SK-N-SH (cell line): Measurements from ENCODE around the gene COL5A2. TPM values are rescaled to one million over a fixed set of nuclear protein-coding genes. Genes with fewer than 3 reads are reported as not detected.

Experiments
- CTCF ChIA-PET: fragments of 300-600, 350-600 bp; formaldehyde crosslinking; extraction: SDS; loops from one replicate; lab custom pipeline; 2021; lab: Yijun Ruan, JAX
- POLR2A ChIA-PET: fragments of 350-600 bp; sonication (Branson Sonifier 250); formaldehyde crosslinking; extraction: SDS; loops from one replicate; lab custom pipeline; 2020; ENCODE audit warnings: antibody characterized with exemption, inconsistent platforms; lab: Yijun Ruan, JAX
- DNase-seq: peaks from one replicate; pipeline ENCODE4 v3.0.0; 2012
- H2AFZ ChIP-seq: fragments of 200-600 bp; sonication (generic); 2 replicates; pipeline ENCODE4 v1.8.1; 2016; ENCODE audit warnings: antibody characterized with exemption, mild to moderate bottlenecking, low read depth
- H3F3A ChIP-seq: fragments of 200-600 bp; sonication (generic); replicated peaks from 2 replicates; pipeline ENCODE3; 2016; ENCODE audit warnings: antibody characterized with exemption, mild to moderate bottlenecking; ENCODE audit not compliant: insufficient read depth
- H3K27ac ChIP-seq, 2 experiments: fragments of 200-500 bp in 1 of 2; fragments of 200-600 bp in 1 of 2; sonication (Bioruptor generic) in 1 of 2; sonication (generic), shearing (Covaris generic) in 1 of 2; 2 replicates each; pipeline versions ENCODE4 v1.5.1 to v1.6.1; 2014 to 2016; ENCODE audit warnings: low read depth in 2 of 2, inconsistent platforms in 1 of 2, low read length in 1 of 2, mild to moderate bottlenecking in 1 of 2, mixed read lengths in 1 of 2
- H3K27me3 ChIP-seq: fragments of 200-600 bp; sonication (generic), shearing (Covaris generic); 2 replicates; pipeline ENCODE4 v1.6.1; 2016; ENCODE audit warnings: mixed run types; ENCODE audit not compliant: insufficient read depth
- H3K36me3 ChIP-seq, 2 experiments: fragments of 200-500 bp in 1 of 2; fragments of 200-600 bp in 1 of 2; sonication (Bioruptor generic) in 1 of 2; sonication (generic) in 1 of 2; replicated peaks in 1 of 2; 2 replicates each; pipeline versions ENCODE3 to v1.5.1; 2014 to 2016; ENCODE audit warnings: low read length in 1 of 2, mild to moderate bottlenecking in 1 of 2; ENCODE audit not compliant: insufficient read depth in 2 of 2, control insufficient read depth in 1 of 2
- H3K4me1 ChIP-seq, 2 experiments: fragments of 200-500 bp in 1 of 2; fragments of 200-600 bp in 1 of 2; sonication (Bioruptor generic) in 1 of 2; sonication (generic), shearing (Covaris generic) in 1 of 2; 2 replicates each; pipeline versions ENCODE4 v1.5.1 to v1.6.1; 2014 to 2016; ENCODE audit warnings: low read depth in 1 of 2, low read length in 1 of 2, mixed run types in 1 of 2; ENCODE audit not compliant: insufficient read depth in 2 of 2, control insufficient read depth in 1 of 2
- H3K4me2 ChIP-seq: fragments of 200-600 bp; sonication (generic), shearing (Covaris generic); 2 replicates; pipeline ENCODE4 v1.6.1; 2017; ENCODE audit warnings: mixed run types
- H3K4me3 ChIP-seq, 2 experiments: fragments of 200-500 bp in 1 of 2; fragments of 200-600 bp in 1 of 2; sonication (Bioruptor generic) in 1 of 2; sonication (generic), shearing (Covaris generic) in 1 of 2; 2 replicates each; pipeline versions ENCODE4 v1.5.1 to v1.8.1; 2014 to 2016; ENCODE audit warnings: low read depth in 2 of 2, inconsistent platforms in 1 of 2, low read length in 1 of 2, mild to moderate bottlenecking in 1 of 2, mixed read lengths in 1 of 2, moderate library complexity in 1 of 2
- H3K79me2 ChIP-seq: fragments of 200-600 bp; sonication (generic); 2 replicates; pipeline ENCODE4 v1.8.1; 2017; ENCODE audit warnings: mild to moderate bottlenecking; ENCODE audit not compliant: insufficient read depth
- H3K9ac ChIP-seq: fragments of 200-600 bp; sonication (generic); 2 replicates; pipeline ENCODE4 v1.6.1; 2017; ENCODE audit warnings: mixed run types
- H3K9me2 ChIP-seq: fragments of 200-600 bp; sonication (generic); 2 replicates; pipeline ENCODE4 v1.6.1; 2017; ENCODE audit warnings: mixed run types
- H3K9me3 ChIP-seq: fragments of 200-600 bp; sonication (generic); 2 replicates; pipeline ENCODE4 v1.6.1; 2017; ENCODE audit warnings: mixed run types, mild to moderate bottlenecking, moderate library complexity
- H4K20me1 ChIP-seq: fragments of 200-600 bp; sonication (generic); 2 replicates; pipeline ENCODE4 v1.6.1; 2017; ENCODE audit warnings: mild to moderate bottlenecking, mixed run types; ENCODE audit not compliant: insufficient read depth
- CTCF ChIP-seq: fragments of 200-600 bp; sonication (generic); IDR thresholded peaks from 2 replicates; pipeline ENCODE4 v1.6.1; 2017; ENCODE audit warnings: antibody characterized with exemption, mild to moderate bottlenecking, moderate library complexity
- EP300 ChIP-seq, 2 experiments: IDR thresholded peaks; 2 replicates each; pipeline versions ENCODE4 v1.4.0 to v1.6.1; 2012; ENCODE audit warnings: borderline replicate concordance in 1 of 2, low read depth in 1 of 2, low read length in 1 of 2
- MEF2A ChIP-seq: IDR thresholded peaks from 2 replicates; pipeline ENCODE4 v1.4.0; 2012; ENCODE audit warnings: low read depth, borderline replicate concordance
- RFX5 ChIP-seq: IDR thresholded peaks from 2 replicates; pipeline ENCODE4 v1.6.1; 2012; ENCODE audit warnings: mild to moderate bottlenecking, improper control_type of control experiment, low read length
- TAF1 ChIP-seq: IDR thresholded peaks from 2 replicates; pipeline ENCODE4 v1.6.1; 2012; ENCODE audit warnings: low read depth, mild to moderate bottlenecking, low read length, moderate library complexity, borderline replicate concordance
- ZBTB33 ChIP-seq: IDR thresholded peaks from 2 replicates; pipeline ENCODE4 v1.4.0; 2012; ENCODE audit warnings: low read depth, borderline replicate concordance
- WGBS: methylation state at CpG from one replicate; pipeline ENCODE4 v1.1.6; 2017; ENCODE audit warnings: low lambda C conversion rate; 5-methylcytosine and 5-hydroxymethylcytosine counted together
- polyA plus RNA-seq, 3 experiments: library from polyadenylated mRNA; depleted of rRNA; stranded (reverse); fragments of >200 nt; gene quantifications; 2 replicates each; pipeline ENCODE4 v1.2.3, GENCODE V29; 2012

COL5A2 gene
- polyA plus RNA-seq, 1 of the 3 experiments (the other 2 are of a cell fraction) = 20.4 TPM

- no peak for DNase-seq
- CTCF ChIA-PET = interaction anchor here (0.6 to 2.1 kb wide), 5 partner anchors 12 to 109 kb away, joined by 3 to 5 read pairs (median 5); no protein-coding TSS in a partner anchor
- peak overlapping the region; percentile 29 for H2AFZ ChIP-seq
These were observed 613 bp downstream of the COL5A2 start for GRCh38 chr2:189178726-189179569.

GRCh38 chr2:189178054-189178453 lies 1.5 kb downstream of the COL5A2 start:
- WGBS = 35% methylated on average over 2 of the region's 2 CpGs
- POLR2A ChIA-PET = no interaction called here
- Histone ChIP-seq H3K9me2 (no peaks in the 10 kb centered on the region), H3F3A (no peaks in the 10 kb centered on the region), H4K20me1 (no peaks in the 10 kb centered on the region), H3K79me2 (no peaks in the 10 kb centered on the region; the same call in 1 of the 2 replicates), H3K27me3 (no peaks in the 10 kb centered on the region), H3K27ac (peak overlapping the region; percentile 26 to 77; a peak in 3 of 4 replicates), H3K4me2 (no peak overlapping the region), H2AFZ (no peak overlapping the region), H3K4me1 (peaks cover 0 to 15% of the 10 kb centered on the region in 2 experiments; a peak in 2 of 4 replicates), H3K4me3 (peak overlapping the region in 1 of 2 experiments; percentile 42; a peak in 1 of 4 replicates), H3K9me3 (no peaks in the 10 kb centered on the region), H3K36me3 (no peaks in the 10 kb centered on the region), H3K9ac (peak overlapping the region; percentile 32; the same call in 1 of the 2 replicates)
- peak; percentile 42 for TF ChIP-seq CTCF
- no peak for TF ChIP-seq EP300 (IDR thresholded peaks at IDR 0.05; ENCODE audit: borderline replicate concordance in 1 of 2, low read depth in 1 of 2, low read length in 1 of 2)
- no peak for DNase-seq
- CTCF ChIA-PET = interaction anchor here (0.6 to 2.1 kb wide), 5 partner anchors 11 to 110 kb away, joined by 3 to 5 read pairs (median 5); no protein-coding TSS in a partner anchor

More at GRCh38 chr2:189178726-189179569, 613 bp downstream of the COL5A2 start:
- Histone ChIP-seq H3K27me3 (no peaks in the 10 kb centered on the region), H3K9me3 (no peaks in the 10 kb centered on the region), H3K9ac (peak overlapping the region; percentile 43; the same call in 1 of the 2 replicates), H3K4me3 (peak overlapping the region in 1 of 2 experiments; percentile 42; a peak in 1 of 4 replicates), H3K4me1 (peaks cover 0 to 15% of the 10 kb centered on the region in 2 experiments; a peak in 2 of 4 replicates), H3K9me2 (no peaks in the 10 kb centered on the region), H3K27ac (peak overlapping the region; percentile 51 to 77), H3F3A (no peaks in the 10 kb centered on the region), H4K20me1 (no peaks in the 10 kb centered on the region), H3K79me2 (no peaks in the 10 kb centered on the region; the same call in 1 of the 2 replicates), H3K36me3 (no peaks in the 10 kb centered on the region), H3K4me2 (no peak overlapping the region)
- POLR2A ChIA-PET = no interaction called here
- WGBS = 74% methylated on average over 14 of the region's 14 CpGs
- no peak for TF ChIP-seq TAF1

- Histone ChIP-seq H4K20me1 (no peaks in the 10 kb centered on the region), H2AFZ (peak overlapping the region; percentile 9; the same call in 1 of the 2 replicates), H3K27me3 (no peaks in the 10 kb centered on the region), H3K4me2 (no peak overlapping the region), H3K9ac (peak overlapping the region; percentile 32; the same call in 1 of the 2 replicates), H3K9me2 (no peaks in the 10 kb centered on the region), H3K36me3 (no peaks in the 10 kb centered on the region), H3K9me3 (no peaks in the 10 kb centered on the region), H3K4me1 (peaks cover 0 to 15% of the 10 kb centered on the region in 2 experiments; a peak in 2 of 4 replicates), H3K4me3 (peak overlapping the region in 1 of 2 experiments; percentile 42; a peak in 1 of 4 replicates), H3K79me2 (no peaks in the 10 kb centered on the region; the same call in 1 of the 2 replicates), H3F3A (no peaks in the 10 kb centered on the region), H3K27ac (peak overlapping the region; percentile 26 to 77; a peak in 3 of 4 replicates)
- 88% methylated on average over 4 of the region's 4 CpGs for WGBS
- CTCF ChIA-PET = interaction anchor here (1.2 to 2.1 kb wide), 2 partner anchors 13 to 40 kb away, joined by 3 to 5 read pairs; no protein-coding TSS in a partner anchor
- POLR2A ChIA-PET = no interaction called here
- DNase-seq = no peak
- TF ChIP-seq ZBTB33 (no peak), MEF2A (no peak), RFX5 (no peak)
These were observed 2.2 kb downstream of the COL5A2 start for GRCh38 chr2:189177251-189177840.
